Osteoblast (primary cell): Measurements from ENCODE around the gene M1AP. TPM values are rescaled to one million over a fixed set of nuclear protein-coding genes. Genes with fewer than 3 reads are reported as not detected.

Experiments
- DNase-seq: peaks from one replicate; pipeline ENCODE4 v3.0.0; 2011; ENCODE audit warnings: low spot score, mixed read lengths; ENCODE audit not compliant: insufficient read length; ENCODE audit errors: missing footprints
- H2AFZ ChIP-seq: 2 replicates; pipeline ENCODE4 v1.6.0; 2011; ENCODE audit warnings: mild to moderate bottlenecking, low read length
- H3K27ac ChIP-seq: 2 replicates; pipeline ENCODE4 v1.5.1; 2011; ENCODE audit warnings: mild to moderate bottlenecking, low read depth, low read length, moderate library complexity
- H3K27me3 ChIP-seq: 2 replicates; pipeline ENCODE4 v1.6.0; 2012; ENCODE audit warnings: mild to moderate bottlenecking, control low read depth, inconsistent platforms, low read length, moderate library complexity; ENCODE audit not compliant: insufficient read depth
- H3K36me3 ChIP-seq: 2 replicates; pipeline ENCODE4 v1.5.1; 2011; ENCODE audit warnings: mild to moderate bottlenecking, low read length, control low read depth, moderate library complexity; ENCODE audit not compliant: insufficient read depth
- H3K4me1 ChIP-seq: 2 replicates; pipeline ENCODE4 v1.5.1; 2011; ENCODE audit warnings: mild to moderate bottlenecking, low read length, control low read depth, moderate library complexity; ENCODE audit not compliant: insufficient read depth
- H3K4me2 ChIP-seq: 2 replicates; pipeline ENCODE4 v1.6.0; 2011; ENCODE audit warnings: mild to moderate bottlenecking, low read length; ENCODE audit not compliant: insufficient read depth
- H3K4me3 ChIP-seq: fragments of 200-600 bp; sonication (generic); 3 replicates; pipeline ENCODE4 v1.5.1; 2012; ENCODE audit warnings: mild to moderate bottlenecking, low read length, inconsistent platforms; ENCODE audit not compliant: insufficient read depth
- H3K79me2 ChIP-seq: 2 replicates; pipeline ENCODE4 v1.6.0; 2012; ENCODE audit warnings: mild to moderate bottlenecking, low read length, control low read depth, inconsistent platforms; ENCODE audit not compliant: insufficient read depth
- H3K9me3 ChIP-seq: 2 replicates; pipeline ENCODE4 v1.5.1; 2011; ENCODE audit warnings: low read depth, low read length, control low read depth
- H4K20me1 ChIP-seq: 2 replicates; pipeline ENCODE4 v1.6.0; 2012; ENCODE audit warnings: mild to moderate bottlenecking, low read length, control low read depth; ENCODE audit not compliant: insufficient read depth
- total RNA-seq: library from RNA; depleted of rRNA; stranded (reverse); fragments of >200 nt; gene quantifications from 2 replicates; pipeline ENCODE4 v1.2.3, GENCODE V29; 2012
- TF ChIP-seq, protein P1 (sequence below): IDR thresholded peaks from 2 replicates; pipeline ENCODE4 v1.5.1; 2011; ENCODE audit warnings: mild to moderate bottlenecking, low read depth, low read length, moderate library complexity; ENCODE audit errors: extremely low read depth

Gene M1AP
- total RNA-seq, 1 donor: under 0.01 TPM

- H2AFZ ChIP-seq: peak within 1 kb of the TSS; percentile 86
- peak within 1 kb of the TSS; percentile 93 for H3K27ac ChIP-seq
- TF ChIP-seq, protein P1, sequence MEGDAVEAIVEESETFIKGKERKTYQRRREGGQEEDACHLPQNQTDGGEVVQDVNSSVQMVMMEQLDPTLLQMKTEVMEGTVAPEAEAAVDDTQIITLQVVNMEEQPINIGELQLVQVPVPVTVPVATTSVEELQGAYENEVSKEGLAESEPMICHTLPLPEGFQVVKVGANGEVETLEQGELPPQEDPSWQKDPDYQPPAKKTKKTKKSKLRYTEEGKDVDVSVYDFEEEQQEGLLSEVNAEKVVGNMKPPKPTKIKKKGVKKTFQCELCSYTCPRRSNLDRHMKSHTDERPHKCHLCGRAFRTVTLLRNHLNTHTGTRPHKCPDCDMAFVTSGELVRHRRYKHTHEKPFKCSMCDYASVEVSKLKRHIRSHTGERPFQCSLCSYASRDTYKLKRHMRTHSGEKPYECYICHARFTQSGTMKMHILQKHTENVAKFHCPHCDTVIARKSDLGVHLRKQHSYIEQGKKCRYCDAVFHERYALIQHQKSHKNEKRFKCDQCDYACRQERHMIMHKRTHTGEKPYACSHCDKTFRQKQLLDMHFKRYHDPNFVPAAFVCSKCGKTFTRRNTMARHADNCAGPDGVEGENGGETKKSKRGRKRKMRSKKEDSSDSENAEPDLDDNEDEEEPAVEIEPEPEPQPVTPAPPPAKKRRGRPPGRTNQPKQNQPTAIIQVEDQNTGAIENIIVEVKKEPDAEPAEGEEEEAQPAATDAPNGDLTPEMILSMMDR: no peak
- H3K4me2 ChIP-seq: peak within 1 kb of the TSS; percentile 99
- peaks cover 16% of the 10 kb centered on the region for H4K20me1 ChIP-seq
- H3K27me3 ChIP-seq: no peaks in the 10 kb centered on the region
- peak; percentile 100 for DNase-seq
- peaks cover 29% of the 10 kb centered on the region for H3K4me1 ChIP-seq
- no peaks in the 10 kb centered on the region for H3K9me3 ChIP-seq
- peak within 1 kb of the TSS; percentile 93 for H3K4me3 ChIP-seq
- H3K36me3 ChIP-seq: peaks cover 50% of the 10 kb centered on the region
- H3K79me2 ChIP-seq: peaks cover 47% of the 10 kb centered on the region
Observed at GRCh38 chr2:74529357-74530238, 118.5 kb downstream of the M1AP start, which contains the start of the genes AUP1 and HTRA2. TSS of gene AUP1 (minus strand) at chr2:74529706. CDS start at chr2:74529629, 77 bp downstream. TSS of gene HTRA2 (plus strand) at chr2:74529933. CDS start at chr2:74530007, 74 bp downstream.

GRCh38 chr2:74528600-74529356, 119.4 kb downstream of the M1AP start:
- Histone ChIP-seq H4K20me1 (peaks cover 16% of the 10 kb centered on the region), H3K4me2 (peak overlapping the region; percentile 99), H3K27ac (peak overlapping the region; percentile 93), H3K4me1 (peaks cover 29% of the 10 kb centered on the region), H3K9me3 (no peaks in the 10 kb centered on the region), H3K79me2 (peaks cover 47% of the 10 kb centered on the region), H3K36me3 (peaks cover 42% of the 10 kb centered on the region), H3K4me3 (peak overlapping the region; percentile 93), H3K27me3 (no peaks in the 10 kb centered on the region), H2AFZ (peak overlapping the region; percentile 80)
- TF ChIP-seq, protein P1: no peak
- peak; percentile 66 for DNase-seq

- Histone ChIP-seq H3K4me3 (no peak overlapping the region), H3K27me3 (no peaks in the 10 kb centered on the region), H3K79me2 (peaks cover 47% of the 10 kb centered on the region), H3K27ac (no peak overlapping the region), H3K4me2 (no peak overlapping the region), H3K36me3 (peaks cover 31% of the 10 kb centered on the region), H3K9me3 (no peaks in the 10 kb centered on the region), H3K4me1 (peaks cover 29% of the 10 kb centered on the region), H2AFZ (no peak overlapping the region), H4K20me1 (peaks cover 16% of the 10 kb centered on the region)
- TF ChIP-seq, protein P1: no peak
- no peak for DNase-seq
Observed at GRCh38 chr2:74527741-74528140, 120.4 kb downstream of the M1AP start.
